Adrenal gland (tissue), 12 donors: ENCODE measurements around the gene SLC5A10. TPM values are rescaled to one million over a fixed set of nuclear protein-coding genes. Genes with fewer than 3 reads are reported as not detected.

Experiments
- DNase-seq, 7 donors: peaks; one replicate each; pipeline ENCODE4 v3.0.0-alpha.2; 2019 to 2020
- H3K27ac ChIP-seq, 5 donors: fragments of 200-600 bp; sonication (generic) in 4 of 5; 1 replicate in 3 of 5; 2 replicates in 2 of 5; pipeline versions ENCODE4 v1.5.1 to v1.8.0; 2016 to 2020; ENCODE audit warnings: mild to moderate bottlenecking in 1 of 5
- H3K27me3 ChIP-seq: fragments of 200-600 bp; 2 replicates; pipeline ENCODE4 v1.8.0; 2021
- H3K36me3 ChIP-seq, 2 donors: fragments of 200-600 bp; replicated peaks in 1 of 2; 1 replicate in 1 of 2; 2 replicates in 1 of 2; pipeline versions ENCODE4 v1.5.1 to v1.8.0; 2018 to 2022
- H3K4me1 ChIP-seq, 2 donors: fragments of 200-600 bp; replicated peaks in 1 of 2; 1 replicate in 1 of 2; 2 replicates in 1 of 2; pipeline versions ENCODE4 v1.5.1 to v1.8.0; 2018 to 2021
- H3K4me3 ChIP-seq, 4 donors: fragments of 200-600 bp; sonication (generic) in 3 of 4; one replicate each; pipeline ENCODE4 v1.5.1; 2016 to 2018
- H3K9me3 ChIP-seq, 3 donors: fragments of 200-600 bp; sonication (generic) in 1 of 3; replicated peaks in 1 of 3; 1 replicate in 2 of 3; 2 replicates in 1 of 3; pipeline versions ENCODE4 v1.5.1 to v1.8.0; 2016 to 2021
- POLR2A ChIP-seq, 2 donors: fragments of 450-650 bp; IDR thresholded peaks; one replicate each; pipeline ENCODE4 v1.6.1; 2017; ENCODE audit warnings: antibody characterized with exemption in 2 of 2, mild to moderate bottlenecking in 2 of 2, moderate library complexity in 1 of 2
- whole genome bisulfite sequencing, 4 donors: extraction: QIAGEN DNeasy Blood & Tissue Kit in 2 of 4; methylation state at CpG; one replicate each; pipeline versions ENCODE4 v1.1.5 to v1.1.7; 2013 to 2017; 5-methylcytosine and 5-hydroxymethylcytosine counted together
- intact Hi-C, 2 donors: fragments of 100-400 bp; cut with DNase I; formaldehyde crosslinking; loops; one replicate each; pipeline versions ENCODE4 v1.14.1 to v1.15.0; 2022 to 2023
- polyA plus RNA-seq, 3 donors: library from polyadenylated mRNA; stranded (reverse); fragments of 200-250 nt in 2 of 3; fragments of 350-450 nt in 1 of 3; fragmentation: Illumina TruSeq in 1 of 3; extraction: RNeasy Lipid Tissue Mini Kit (QIAGEN cat#74804) in 1 of 3; gene quantifications; one replicate each; pipeline ENCODE4 v1.2.3, GENCODE V29; 2013 to 2014
- total RNA-seq, 9 donors: library from RNA; depleted of rRNA in 4 of 9; stranded (reverse); fragments of >200 nt in 4 of 9; fragments of 120-200 nt in 1 of 9; fragmentation: NEBNext Ultra II Directional in 1 of 9; extraction: Animal tissue kit (Norgen Biotek cat#: 25700) in 1 of 9; gene quantifications; one replicate each; pipeline versions ENCODE4 v1.1.0 to v1.2.4, GENCODE V29; 2013 to 2023
- TF ChIP-seq, protein P1 (sequence below), 6 experiments: fragments of 450-650 bp in 4 of 6; fragments of 200-600 bp in 2 of 6; sonication (generic) in 1 of 6; IDR thresholded peaks; 1 replicate in 5 of 6; 2 replicates in 1 of 6; pipeline versions ENCODE4 v1.5.1 to v1.8.0; 2016 to 2021; ENCODE audit warnings: antibody characterized with exemption in 6 of 6, mild to moderate bottlenecking in 2 of 6, moderate library complexity in 1 of 6
- donor health status: healthy with polysubstance abuse.
- donor health status: Bipolar disorder and iron deficiency.
- donor health status: DM: yes; HTN: yes; CAD: no.
- donor health status: DM: no; HTN: no; CAD: no.
- donor health status: DM: no; HTN: no; CAD: no.
- donor health status: DM: yes; HTN: yes; CAD: no.

Gene SLC5A10
- total and polyA plus RNA-seq, 12 donors, result 0.16 to 0.94 (median 0.22) TPM; not detected in 8

GRCh38 chr17:18910881-18911280 lies 41.1 kb upstream of the SLC5A10 start:
- 86 to 93% (median 89%) methylated on average over 6 of the region's 6 CpGs for WGBS, 4 donors
- no peak for TF ChIP-seq POLR2A (IDR thresholded peaks at IDR 0.05)
- TF ChIP-seq, protein P1, sequence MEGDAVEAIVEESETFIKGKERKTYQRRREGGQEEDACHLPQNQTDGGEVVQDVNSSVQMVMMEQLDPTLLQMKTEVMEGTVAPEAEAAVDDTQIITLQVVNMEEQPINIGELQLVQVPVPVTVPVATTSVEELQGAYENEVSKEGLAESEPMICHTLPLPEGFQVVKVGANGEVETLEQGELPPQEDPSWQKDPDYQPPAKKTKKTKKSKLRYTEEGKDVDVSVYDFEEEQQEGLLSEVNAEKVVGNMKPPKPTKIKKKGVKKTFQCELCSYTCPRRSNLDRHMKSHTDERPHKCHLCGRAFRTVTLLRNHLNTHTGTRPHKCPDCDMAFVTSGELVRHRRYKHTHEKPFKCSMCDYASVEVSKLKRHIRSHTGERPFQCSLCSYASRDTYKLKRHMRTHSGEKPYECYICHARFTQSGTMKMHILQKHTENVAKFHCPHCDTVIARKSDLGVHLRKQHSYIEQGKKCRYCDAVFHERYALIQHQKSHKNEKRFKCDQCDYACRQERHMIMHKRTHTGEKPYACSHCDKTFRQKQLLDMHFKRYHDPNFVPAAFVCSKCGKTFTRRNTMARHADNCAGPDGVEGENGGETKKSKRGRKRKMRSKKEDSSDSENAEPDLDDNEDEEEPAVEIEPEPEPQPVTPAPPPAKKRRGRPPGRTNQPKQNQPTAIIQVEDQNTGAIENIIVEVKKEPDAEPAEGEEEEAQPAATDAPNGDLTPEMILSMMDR (IDR thresholded peaks at IDR 0.05), result no peak
- no peaks in the 10 kb centered on the region for H3K4me1 ChIP-seq
- no peak overlapping the region for H3K4me3 ChIP-seq
- peaks cover 0 to 11% of the 10 kb centered on the region in 2 donors for H3K36me3 ChIP-seq
- H3K27me3 ChIP-seq, result no peaks in the 10 kb centered on the region
- intact Hi-C loops, result no loop called here
- no peaks in the 10 kb centered on the region for H3K9me3 ChIP-seq
- peak in 1 of 7 donors; percentile 53 for DNase-seq
- no peak overlapping the region for H3K27ac ChIP-seq

GRCh38 chr17:18916816-18917500 lies 35.0 kb upstream of the SLC5A10 start:
- peaks cover 0 to 19% of the 10 kb centered on the region in 2 donors for H3K36me3 ChIP-seq
- no peak for TF ChIP-seq POLR2A (IDR thresholded peaks at IDR 0.05)
- TF ChIP-seq, protein P1 (IDR thresholded peaks at IDR 0.05), result no peak
- H3K4me1 ChIP-seq, result peaks cover 6 to 15% of the 10 kb centered on the region in 2 donors
- H3K9me3 ChIP-seq, result no peaks in the 10 kb centered on the region
- WGBS, 4 donors, result 76 to 80% (median 79%) methylated on average over 5 of the region's 5 CpGs
- no peak overlapping the region for H3K4me3 ChIP-seq
- H3K27ac ChIP-seq, result no peak overlapping the region
- H3K27me3 ChIP-seq, result no peaks in the 10 kb centered on the region
- intact Hi-C loops, result no loop called here
- DNase-seq, result no peak

- WGBS, 4 donors, result 88 to 97% (median 96%) methylated on average over 9 to 11 of the region's 11 CpGs
- DNase-seq, result peak in 1 of 7 donors; percentile 18
- H3K4me3 ChIP-seq, result no peak overlapping the region
- no peak overlapping the region for H3K27ac ChIP-seq
- H3K27me3 ChIP-seq, result no peaks in the 10 kb centered on the region
- intact Hi-C loops, result no loop called here
- H3K36me3 ChIP-seq, result peaks cover 0 to 19% of the 10 kb centered on the region in 2 donors
- no peaks in the 10 kb centered on the region for H3K9me3 ChIP-seq
- TF ChIP-seq, protein P1 (IDR thresholded peaks at IDR 0.05), result no peak
- TF ChIP-seq POLR2A (IDR thresholded peaks at IDR 0.05), result no peak
- H3K4me1 ChIP-seq, result peaks cover 6 to 15% of the 10 kb centered on the region in 2 donors
Observed at GRCh38 chr17:18917506-18918032, 34.4 kb upstream of the SLC5A10 start.

DNA sequence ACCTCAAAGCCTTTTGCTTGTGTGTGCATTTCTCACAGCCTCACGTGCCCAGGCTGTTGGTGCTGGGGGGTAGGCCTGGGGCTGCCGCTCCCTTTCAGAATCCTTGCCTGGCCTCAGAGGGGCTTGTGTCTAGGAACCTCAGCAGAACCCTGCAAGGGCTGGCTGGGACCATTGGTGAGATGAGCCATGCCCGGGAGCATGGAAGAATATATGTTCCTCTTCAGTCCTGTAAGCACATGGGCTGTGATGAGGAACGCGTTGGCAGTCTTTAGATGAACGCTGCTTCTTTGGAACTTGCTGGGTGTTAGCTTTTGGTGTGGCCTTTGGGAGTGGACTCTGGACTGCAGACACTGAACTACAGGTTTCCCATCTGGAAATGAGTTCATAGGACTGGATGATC lies 32.0 kb upstream of the SLC5A10 start:
- no peak for DNase-seq
- Histone ChIP-seq H3K36me3 (peaks cover 0 to 19% of the 10 kb centered on the region in 2 donors), H3K27ac (no peak overlapping the region), H3K4me1 (peaks cover 6 to 15% of the 10 kb centered on the region in 2 donors), H3K4me3 (no peak overlapping the region), H3K27me3 (no peaks in the 10 kb centered on the region), H3K9me3 (no peaks in the 10 kb centered on the region)
- TF ChIP-seq, protein P1 (IDR thresholded peaks at IDR 0.05), result no peak
- TF ChIP-seq POLR2A (IDR thresholded peaks at IDR 0.05), result no peak
- 84 to 94% (median 89%) methylated on average over 6 of the region's 6 CpGs for WGBS, 4 donors
- intact Hi-C loops, result no loop called here
